ENCODE data around the gene CHRNE. TPM values are rescaled to one million over a fixed set of nuclear protein-coding genes. Genes with fewer than 3 reads are reported as not detected.
"Not testable (repeated sequence)": the region's sequence is repeated elsewhere in the genome, so short reads cannot be mapped to it uniquely, and the experiment has no call there.

The CHRNE gene
- total and polyA plus RNA-seq, 7 donors, result 0.16 to 1.1 (median 0.34) TPM

- intact Hi-C loops (cut with DNase I), result no loop called here
- no peak for TF ChIP-seq CTCF (IDR thresholded peaks at IDR 0.05)
- H3K27ac ChIP-seq, result no peak overlapping the region
- H3K9me3 ChIP-seq, result no peaks in the 10 kb centered on the region
- H3K27me3 ChIP-seq (ENCODE audit: insufficient read depth in 3 of 3, low read length in 2 of 3), result no peaks in the 10 kb centered on the region
- no peak overlapping the region for H3K4me3 ChIP-seq
- ATAC-seq, result no peak
- no peaks in the 10 kb centered on the region for H3K4me1 ChIP-seq
- peaks cover 0 to 38% of the 10 kb centered on the region in 2 donors for H3K36me3 ChIP-seq (ENCODE audit: insufficient read depth in 1 of 2, low read depth in 1 of 2)
- peak in 1 of 2 donors; percentile 23 for DNase-seq
- 66 to 84% (median 77%) methylated on average over 4 of the region's 4 CpGs for WGBS, 3 donors
Measured at GRCh38 chr17:4879601-4880000, 23.3 kb downstream of the CHRNE start.

- WGBS, 3 donors, result 73 to 83% (median 76%) methylated on average over 5 of the region's 5 CpGs
- no peak for ATAC-seq
- intact Hi-C loops (cut with DNase I), result no loop called here
- peak in 1 of 2 donors; percentile 25 for DNase-seq
- Histone ChIP-seq H3K9me3 (no peaks in the 10 kb centered on the region), H3K36me3 (ENCODE audit: insufficient read depth in 1 of 2, low read depth in 1 of 2) (peaks cover 0 to 30% of the 10 kb centered on the region in 2 donors), H3K4me1 (no peaks in the 10 kb centered on the region), H3K27me3 (ENCODE audit: insufficient read depth in 3 of 3, low read length in 2 of 3) (no peaks in the 10 kb centered on the region), H3K4me3 (no peak overlapping the region), H3K27ac (no peak overlapping the region)
- TF ChIP-seq CTCF (IDR thresholded peaks at IDR 0.05), result no peak
Measured at GRCh38 chr17:4877089-4877488, 25.8 kb downstream of the CHRNE start.

- ATAC-seq (no peak), DNase-seq (no peak)
- Histone ChIP-seq H3K9me3 (no peaks in the 10 kb centered on the region), H3K36me3 (ENCODE audit: insufficient read depth in 1 of 2, low read depth in 1 of 2) (no peaks in the 10 kb centered on the region), H3K27me3 (ENCODE audit: insufficient read depth in 3 of 3, low read length in 2 of 3) (no peaks in the 10 kb centered on the region), H3K4me3 (no peak overlapping the region), H3K4me1 (no peaks in the 10 kb centered on the region), H3K27ac (no peak overlapping the region)
- no peak for TF ChIP-seq CTCF (IDR thresholded peaks at IDR 0.05)
- WGBS, 3 donors, result 58 to 63% (median 62%) methylated on average over 8 of the region's 8 CpGs
- intact Hi-C loops (cut with DNase I), result no loop called here
Measured at GRCh38 chr17:4872786-4873185, 30.1 kb downstream of the CHRNE start.

GRCh38 chr17:4870855-4871254, 32.0 kb downstream of the CHRNE start:
- TF ChIP-seq CTCF (IDR thresholded peaks at IDR 0.05), result no peak
- no peak for DNase-seq
- intact Hi-C loops (cut with DNase I), result no loop called here
- no peak overlapping the region for H3K4me3 ChIP-seq
- no peak for ATAC-seq
- no peaks in the 10 kb centered on the region for H3K9me3 ChIP-seq
- no peaks in the 10 kb centered on the region for H3K36me3 ChIP-seq (ENCODE audit: insufficient read depth in 1 of 2, low read depth in 1 of 2)
- no peak overlapping the region for H3K27ac ChIP-seq
- no peaks in the 10 kb centered on the region for H3K27me3 ChIP-seq (ENCODE audit: insufficient read depth in 3 of 3, low read length in 2 of 3)
- 82 to 92% (median 83%) methylated on average over 2 of the region's 2 CpGs for WGBS, 3 donors
- no peaks in the 10 kb centered on the region for H3K4me1 ChIP-seq

- H3K4me3 ChIP-seq; ATAC-seq; intact Hi-C loops (cut with DNase I); DNase-seq; H3K36me3 ChIP-seq (ENCODE audit: insufficient read depth in 1 of 2, low read depth in 1 of 2); H3K27me3 ChIP-seq (ENCODE audit: insufficient read depth in 3 of 3, low read length in 2 of 3); H3K9me3 ChIP-seq; H3K27ac ChIP-seq; H3K4me1 ChIP-seq: not testable (repeated sequence)
- WGBS, 3 donors, result 94 to 97% (median 96%) methylated on average over 22 of the region's 22 CpGs
Measured at GRCh38 chr17:4869058-4869998, 33.6 kb downstream of the CHRNE start.

- H3K27ac ChIP-seq; ATAC-seq; H3K4me1 ChIP-seq; H3K27me3 ChIP-seq (ENCODE audit: insufficient read depth in 3 of 3, low read length in 2 of 3); H3K36me3 ChIP-seq (ENCODE audit: insufficient read depth in 1 of 2, low read depth in 1 of 2); H3K9me3 ChIP-seq; intact Hi-C loops (cut with DNase I); DNase-seq; H3K4me3 ChIP-seq: not testable (repeated sequence)
- 81 to 90% (median 88%) methylated on average over 5 of the region's 5 CpGs for WGBS, 3 donors
Measured at GRCh38 chr17:4867535-4867934, 35.4 kb downstream of the CHRNE start.
